Lower leg skin (tissue), 3 donors: ENCODE results near the gene IQUB.

Experiments
- CTCF ChIP-seq, 3 donors: fragments of 450-650 bp; IDR thresholded peaks; one replicate each; pipeline ENCODE4 v1.5.1; 2016; ENCODE audit warnings: antibody characterized with exemption in 3 of 3, mild to moderate bottlenecking in 3 of 3, moderate library complexity in 2 of 3
- POLR2A ChIP-seq, 2 donors: fragments of 450-650 bp; IDR thresholded peaks; one replicate each; pipeline ENCODE4 v1.6.1; 2016 to 2017; ENCODE audit warnings: antibody characterized with exemption in 2 of 2, mild to moderate bottlenecking in 1 of 2, moderate library complexity in 1 of 2

GRCh38 chr7:123435080-123435700 is 99.2 kb downstream of the IQUB start:
- TF ChIP-seq CTCF (IDR thresholded peaks at IDR 0.05) = no peak
- no peak for TF ChIP-seq POLR2A (IDR thresholded peaks at IDR 0.05)
